HEK293T (cell line): Measurements from ENCODE around the gene CNDP1.

ENCODE experiments used
- ARNT ChIP-seq: fragments of 450-650 bp; IDR thresholded peaks from 2 replicates; pipeline ENCODE4 v1.6.1; 2017; ENCODE audit warnings: mild to moderate bottlenecking
- BHLHE40 ChIP-seq: fragments of 450-650 bp; IDR thresholded peaks from 2 replicates; pipeline ENCODE4 v1.6.1; 2016; ENCODE audit warnings: mild to moderate bottlenecking, moderate library complexity, borderline replicate concordance
- FOXA1 ChIP-seq: fragments of 450-650 bp; IDR thresholded peaks from 2 replicates; pipeline ENCODE4 v1.6.1; 2016; ENCODE audit warnings: mild to moderate bottlenecking
- FOXK2 ChIP-seq: fragments of 450-650 bp; IDR thresholded peaks from 2 replicates; pipeline ENCODE4 v1.6.1; 2016; ENCODE audit warnings: mild to moderate bottlenecking
- FOXM1 ChIP-seq: fragments of 450-650 bp; IDR thresholded peaks from 2 replicates; pipeline ENCODE4 v1.6.1; 2017; ENCODE audit warnings: mild to moderate bottlenecking, borderline replicate concordance
- HDGF ChIP-seq: fragments of 450-650 bp; IDR thresholded peaks from 2 replicates; pipeline ENCODE4 v1.6.1; 2017; ENCODE audit warnings: antibody characterized with exemption, borderline replicate concordance
- SP1 ChIP-seq: fragments of 450-650 bp; IDR thresholded peaks from 2 replicates; pipeline ENCODE4 v1.6.1; 2017
- TARDBP ChIP-seq: fragments of 450-650 bp; IDR thresholded peaks from 2 replicates; pipeline ENCODE4 v1.6.1; 2016
- TF ChIP-seq, protein P1 (sequence below): fragments of 450-650 bp; IDR thresholded peaks from 2 replicates; pipeline ENCODE4 v1.6.1; 2016

DNA sequence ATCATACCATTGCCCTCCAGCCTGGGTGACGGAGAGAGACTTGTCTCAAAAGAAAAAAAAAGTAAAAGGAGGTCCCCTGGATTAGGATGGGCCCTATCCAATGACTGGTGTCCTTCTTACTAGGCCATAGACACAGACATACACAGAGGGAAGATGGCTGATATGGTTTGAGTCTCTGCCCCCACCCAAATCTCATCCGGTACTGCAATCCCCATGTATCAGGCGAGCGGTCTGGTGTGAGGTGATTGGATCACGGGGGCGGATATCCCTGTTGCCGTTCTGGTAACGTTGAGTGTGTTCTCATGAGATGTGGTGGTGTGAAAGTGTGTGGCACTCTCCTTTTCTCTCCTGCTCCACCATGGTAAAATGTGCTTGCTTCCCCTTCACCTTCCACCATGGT lies 45.9 kb upstream of the CNDP1 start:
- no peak for TF ChIP-seq TARDBP
- no peak for TF ChIP-seq SP1
- no peak for TF ChIP-seq FOXA1
- no peak for TF ChIP-seq FOXM1
- TF ChIP-seq, protein P1, sequence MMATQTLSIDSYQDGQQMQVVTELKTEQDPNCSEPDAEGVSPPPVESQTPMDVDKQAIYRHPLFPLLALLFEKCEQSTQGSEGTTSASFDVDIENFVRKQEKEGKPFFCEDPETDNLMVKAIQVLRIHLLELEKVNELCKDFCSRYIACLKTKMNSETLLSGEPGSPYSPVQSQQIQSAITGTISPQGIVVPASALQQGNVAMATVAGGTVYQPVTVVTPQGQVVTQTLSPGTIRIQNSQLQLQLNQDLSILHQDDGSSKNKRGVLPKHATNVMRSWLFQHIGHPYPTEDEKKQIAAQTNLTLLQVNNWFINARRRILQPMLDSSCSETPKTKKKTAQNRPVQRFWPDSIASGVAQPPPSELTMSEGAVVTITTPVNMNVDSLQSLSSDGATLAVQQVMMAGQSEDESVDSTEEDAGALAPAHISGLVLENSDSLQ: no peak
- no peak for TF ChIP-seq ARNT
- no peak for TF ChIP-seq FOXK2
- no peak for TF ChIP-seq HDGF
- TF ChIP-seq BHLHE40: no peak
